T-helper 22 cell (primary cell): ENCODE results near the gene ZFYVE9.
"Not testable (repeated sequence)": the region's sequence is repeated elsewhere in the genome, so short reads cannot be mapped to it uniquely, and the experiment has no call there.

Experiments
- DNase-seq: peaks from one replicate; pipeline ENCODE4 v3.0.0-alpha.2; 2020; ENCODE audit warnings: low read depth

ZFYVE9 gene

GRCh38 chr1:52345252-52345651 lies 203.4 kb downstream of the ZFYVE9 start:
- no peak for DNase-seq

DNA sequence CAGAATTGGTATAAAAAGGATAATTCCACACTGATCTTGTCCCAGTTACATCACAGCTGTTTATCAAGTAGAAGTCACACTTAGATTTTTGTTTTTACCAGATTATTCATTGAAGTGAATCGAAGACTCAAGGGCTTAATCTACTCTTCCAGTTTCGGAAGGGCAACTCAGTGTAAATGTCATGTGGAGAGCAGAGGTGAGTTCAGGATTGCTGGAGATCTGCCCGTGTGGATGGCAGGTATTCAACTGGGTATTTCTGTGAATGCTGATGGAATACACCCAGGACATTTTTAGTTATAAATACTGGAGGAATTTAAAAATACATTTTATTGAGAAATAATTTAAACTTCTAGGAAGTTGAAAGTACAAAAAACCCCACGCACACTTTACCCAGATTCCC lies 204.8 kb downstream of the ZFYVE9 start:
- DNase-seq = no peak

GRCh38 chr1:52348704-52349300 lies 206.9 kb downstream of the ZFYVE9 start:
- DNase-seq = no peak

DNA sequence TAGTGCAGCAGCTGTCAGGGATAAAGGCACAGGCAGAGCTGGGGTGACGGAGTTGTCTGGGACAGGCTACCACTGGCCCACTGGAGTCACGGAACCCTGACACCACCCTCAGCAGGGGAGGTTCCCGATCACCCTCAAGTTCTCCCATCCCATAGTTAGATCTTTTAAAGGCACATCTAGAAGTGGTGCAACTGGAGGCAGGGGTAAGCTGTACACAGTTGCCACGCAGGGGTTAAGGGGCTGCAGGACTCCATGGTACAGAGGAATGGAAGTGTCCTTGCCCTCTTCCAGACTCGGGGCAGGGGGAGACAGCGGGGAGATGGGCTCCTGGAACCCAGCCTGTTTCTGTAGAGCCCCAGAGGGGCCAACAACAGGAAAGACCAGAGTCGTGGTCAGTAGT lies 210.8 kb downstream of the ZFYVE9 start:
- DNase-seq = no peak

GRCh38 chr1:52355436-52355835 lies 213.5 kb downstream of the ZFYVE9 start:
- no peak for DNase-seq

GRCh38 chr1:52355847-52356505 lies 214.1 kb downstream of the ZFYVE9 start:
- DNase-seq = no peak

DNA sequence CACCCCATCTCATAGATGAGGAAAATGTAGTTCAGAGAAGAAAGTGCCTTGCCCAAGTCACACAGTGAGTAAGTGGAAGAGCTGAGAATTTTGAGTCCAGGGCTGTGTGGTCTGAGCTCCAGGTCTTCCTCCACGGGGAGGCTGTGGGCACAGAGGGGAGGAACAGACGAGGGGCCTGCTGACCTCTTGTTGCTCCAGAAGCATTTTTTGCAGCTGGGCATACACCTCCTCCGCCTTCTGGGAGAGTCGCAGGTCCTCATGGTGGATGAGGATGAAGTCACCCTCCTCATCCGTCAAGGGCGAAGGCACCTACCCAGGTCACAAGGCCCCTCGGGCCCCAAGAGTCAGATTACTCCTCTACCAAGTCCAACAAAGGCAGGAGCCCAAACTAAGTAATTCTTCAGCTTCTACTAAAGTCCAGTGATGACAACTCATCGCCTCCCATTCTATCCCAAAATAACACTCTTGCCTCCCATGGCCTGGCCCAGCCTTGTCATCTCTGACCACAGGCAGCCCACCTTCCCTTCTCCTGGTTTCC lies 215.0 kb downstream of the ZFYVE9 start:
- DNase-seq = no peak

- no peak for DNase-seq
These were observed 215.5 kb downstream of the ZFYVE9 start for GRCh38 chr1:52357397-52357796.

- DNase-seq = no peak
These were observed 217.1 kb downstream of the ZFYVE9 start for GRCh38 chr1:52358851-52359497.

DNA sequence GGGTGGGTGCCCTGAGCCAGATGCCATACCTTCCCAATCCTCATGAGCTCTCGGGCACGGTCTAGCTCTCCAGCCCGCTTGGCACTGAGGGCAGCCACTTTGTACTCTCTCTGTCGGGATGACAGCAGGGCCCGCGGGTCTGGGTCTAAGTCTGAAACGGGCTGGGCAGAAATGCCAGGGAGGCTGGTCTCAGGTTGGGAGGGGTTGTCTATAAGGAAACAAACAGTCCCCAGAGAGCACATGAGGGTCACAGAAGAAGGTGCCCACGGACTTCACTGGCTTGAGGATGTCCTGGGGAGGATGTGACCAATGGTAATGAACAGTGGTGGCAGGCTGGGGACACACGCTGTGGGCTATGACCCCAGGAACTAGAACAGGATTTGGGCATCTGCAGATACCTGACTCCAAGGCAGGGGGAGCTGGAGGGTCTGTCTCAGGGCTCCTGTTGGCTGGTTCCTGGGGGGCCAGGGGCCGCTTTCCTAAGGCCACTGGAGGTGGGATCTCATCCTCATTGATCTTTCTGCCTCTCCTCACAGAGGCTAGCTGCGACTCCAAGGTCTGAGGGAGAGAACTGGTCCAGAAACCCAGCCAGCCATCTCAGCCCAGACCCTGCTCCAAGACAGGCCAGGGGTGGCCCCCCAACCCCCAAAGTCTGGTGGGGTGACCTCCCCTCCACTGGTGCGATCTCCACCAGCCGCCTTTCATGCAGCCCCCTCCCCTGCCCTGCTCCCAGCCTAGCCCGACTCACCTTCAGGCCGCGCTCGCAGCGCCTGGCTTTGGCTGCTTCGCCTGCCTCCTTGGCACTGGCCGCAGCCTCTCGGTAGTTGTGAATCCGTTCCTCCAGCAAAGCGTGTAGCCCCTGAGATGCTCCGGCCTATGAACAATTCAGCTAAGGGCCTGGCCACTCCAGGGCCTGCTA lies 218.0 kb downstream of the ZFYVE9 start:
- DNase-seq = no peak

GRCh38 chr1:52360595-52360968 lies 218.7 kb downstream of the ZFYVE9 start:
- no peak for DNase-seq

DNA sequence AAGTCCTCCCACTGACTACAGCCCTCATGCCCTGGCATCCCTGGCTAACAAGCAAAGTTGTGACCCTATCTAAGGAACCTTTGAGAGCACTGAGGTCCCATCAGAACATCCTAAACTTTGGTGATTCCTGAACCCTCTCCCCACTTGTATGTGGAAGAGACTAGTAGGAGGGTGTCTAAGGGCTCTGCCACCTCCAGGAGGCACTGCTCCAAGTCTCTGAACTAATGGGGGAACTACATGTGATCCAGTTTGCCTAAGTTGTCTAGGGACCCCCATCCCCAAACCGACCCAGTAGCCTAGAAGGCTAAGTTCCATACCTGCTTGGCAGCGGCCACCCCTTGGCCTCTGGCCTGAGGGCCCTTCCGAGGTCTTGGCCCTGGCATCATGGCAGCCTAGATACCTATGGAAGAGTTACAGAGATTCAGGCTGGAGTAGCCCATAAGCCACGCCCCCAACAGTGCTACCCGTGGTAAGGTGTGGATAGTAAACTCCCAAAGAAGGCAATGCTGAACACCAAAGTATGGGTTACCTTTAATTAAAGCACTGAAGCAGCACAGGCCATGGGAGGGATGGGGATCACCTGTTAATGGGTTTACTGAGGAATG lies 222.4 kb downstream of the ZFYVE9 start:
- no peak for DNase-seq

GRCh38 chr1:52365071-52365745 lies 223.3 kb downstream of the ZFYVE9 start:
- no peak for DNase-seq

GRCh38 chr1:52365746-52366516 lies 224.0 kb downstream of the ZFYVE9 start, which contains the start of gene CC2D1B:
Gene CC2D1B (minus strand): TSS chr1:52366205. CDS start chr1:52364620, 1,585 bp downstream.
- DNase-seq = peak; percentile 98

DNA sequence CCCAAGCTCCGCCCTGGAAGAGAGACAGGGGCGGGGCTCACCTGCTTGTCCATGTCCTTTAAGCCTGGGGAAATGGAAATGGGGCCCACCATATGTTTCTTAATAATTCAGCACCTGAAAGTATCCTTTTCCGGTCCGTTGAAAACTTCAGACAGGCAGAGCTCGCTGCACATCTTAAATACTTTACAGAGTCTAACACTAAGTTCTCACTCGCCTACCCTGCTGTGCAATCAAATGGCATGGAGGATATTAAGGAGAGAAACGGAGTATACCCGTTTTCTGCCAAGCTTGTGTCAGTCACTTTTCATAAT lies 224.6 kb downstream of the ZFYVE9 start:
- no peak for DNase-seq

- no peak for DNase-seq
These were observed 225.4 kb downstream of the ZFYVE9 start for GRCh38 chr1:52367272-52367671.

- DNase-seq = peak; percentile 45
These were observed 226.7 kb downstream of the ZFYVE9 start for GRCh38 chr1:52368383-52369172.

DNA sequence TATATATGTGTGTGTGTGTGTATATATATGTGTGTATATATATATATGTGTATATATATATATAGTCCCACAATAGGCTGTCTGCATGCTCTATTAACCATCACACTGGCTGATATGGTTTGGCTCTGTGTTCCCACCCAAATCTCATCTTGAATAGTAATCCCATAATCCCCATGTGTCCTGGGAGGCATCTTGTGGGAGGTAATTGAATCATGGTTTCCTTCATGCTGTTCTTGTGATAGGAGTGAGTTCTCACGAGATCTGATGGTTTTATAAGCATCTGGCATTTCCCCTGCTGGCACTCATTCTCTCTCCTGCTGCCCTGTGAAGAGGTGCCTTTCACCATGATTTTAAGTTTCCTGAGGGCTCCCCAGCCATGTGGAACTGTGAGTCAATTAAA lies 228.0 kb downstream of the ZFYVE9 start:
- not testable (repeated sequence) for DNase-seq

- DNase-seq = no peak
These were observed 243.5 kb downstream of the ZFYVE9 start for GRCh38 chr1:52385376-52385775.

DNA sequence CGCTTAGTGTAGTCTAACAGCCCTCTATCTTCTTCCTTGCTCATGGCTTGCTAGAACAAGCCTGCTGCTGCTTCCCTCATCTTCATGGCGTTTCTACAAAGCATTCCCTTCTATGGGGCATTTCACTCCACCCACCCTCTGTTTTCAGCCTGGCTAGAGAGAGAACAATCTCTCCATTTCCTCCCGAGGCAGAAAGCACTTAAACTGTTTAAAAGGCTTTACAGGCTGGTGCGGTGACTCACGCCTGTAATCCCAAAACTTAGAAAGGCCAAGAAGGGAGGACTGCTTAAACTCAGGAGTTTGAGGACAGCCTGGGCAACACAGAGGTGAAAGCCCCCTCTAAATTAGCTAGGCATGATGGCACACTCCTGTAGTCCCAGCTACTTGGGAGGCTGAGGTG lies 244.6 kb downstream of the ZFYVE9 start:
- DNase-seq = no peak
